ENCODE results near the gene FMN1. TPM values are rescaled to one million over a fixed set of nuclear protein-coding genes. Genes with fewer than 3 reads are reported as not detected.

FMN1 gene
- total RNA-seq, 1 experiment from 2014 or later = 3.6 TPM

GRCh38 chr15:32828507-32829186, 365.9 kb downstream of the FMN1 start:
- no peak for DNase-seq (ENCODE audit: low spot score)

GRCh38 chr15:32826685-32827084, 367.8 kb downstream of the FMN1 start:
- DNase-seq (ENCODE audit: low spot score) = no peak

- no peak for DNase-seq (ENCODE audit: low spot score)
Observed at GRCh38 chr15:32825219-32825618, 369.3 kb downstream of the FMN1 start.

GRCh38 chr15:32824777-32825176, 369.7 kb downstream of the FMN1 start:
- peak; percentile 20 for DNase-seq (ENCODE audit: low spot score)

- DNase-seq (ENCODE audit: low spot score) = no peak
Observed at GRCh38 chr15:32823750-32824149, 370.8 kb downstream of the FMN1 start.

GRCh38 chr15:32822739-32823138, 371.8 kb downstream of the FMN1 start:
- no peak for DNase-seq (ENCODE audit: low spot score)

- DNase-seq (ENCODE audit: low spot score) = no peak
Observed at GRCh38 chr15:32819448-32819847, 375.1 kb downstream of the FMN1 start.

GRCh38 chr15:32818758-32819447, 375.6 kb downstream of the FMN1 start:
- DNase-seq (ENCODE audit: low spot score) = peak; percentile 77

- DNase-seq (ENCODE audit: low spot score) = no peak
Observed at GRCh38 chr15:32817577-32817976, 376.9 kb downstream of the FMN1 start.

- no peak for DNase-seq (ENCODE audit: low spot score)
Observed at GRCh38 chr15:32807331-32807730, 387.2 kb downstream of the FMN1 start.

- DNase-seq (ENCODE audit: low spot score) = no peak
Observed at GRCh38 chr15:32803631-32804030, 390.9 kb downstream of the FMN1 start.

GRCh38 chr15:32802286-32802936, 392.1 kb downstream of the FMN1 start:
- peak; percentile 95 for DNase-seq (ENCODE audit: low spot score)

- DNase-seq (ENCODE audit: low spot score) = no peak
Observed at GRCh38 chr15:32799936-32800535, 394.5 kb downstream of the FMN1 start.

GRCh38 chr15:32796856-32797255, 397.7 kb downstream of the FMN1 start:
- no peak for DNase-seq (ENCODE audit: low spot score)

GRCh38 chr15:32794973-32795372, 399.5 kb downstream of the FMN1 start:
- no peak for DNase-seq (ENCODE audit: low spot score)

GRCh38 chr15:32792436-32792835, 402.1 kb downstream of the FMN1 start:
- DNase-seq (ENCODE audit: low spot score) = no peak

- no peak for DNase-seq (ENCODE audit: low spot score)
Observed at GRCh38 chr15:32790352-32790999, 404.0 kb downstream of the FMN1 start.

- DNase-seq (ENCODE audit: low spot score) = no peak
Observed at GRCh38 chr15:32787949-32788348, 406.6 kb downstream of the FMN1 start.

- no peak for DNase-seq (ENCODE audit: low spot score)
Observed at GRCh38 chr15:32786906-32787305, 407.6 kb downstream of the FMN1 start.

GRCh38 chr15:32784581-32784980, 409.9 kb downstream of the FMN1 start:
- DNase-seq (ENCODE audit: low spot score) = no peak

GRCh38 chr15:32781781-32782180, 412.7 kb downstream of the FMN1 start:
- DNase-seq (ENCODE audit: low spot score) = no peak
